ENCODE measurements around the gene SIGLEC1. TPM values are rescaled to one million over a fixed set of nuclear protein-coding genes. Genes with fewer than 3 reads are reported as not detected.

SIGLEC1 gene
- total RNA-seq, 2 experiments from 2014 or later: not detected

DNA sequence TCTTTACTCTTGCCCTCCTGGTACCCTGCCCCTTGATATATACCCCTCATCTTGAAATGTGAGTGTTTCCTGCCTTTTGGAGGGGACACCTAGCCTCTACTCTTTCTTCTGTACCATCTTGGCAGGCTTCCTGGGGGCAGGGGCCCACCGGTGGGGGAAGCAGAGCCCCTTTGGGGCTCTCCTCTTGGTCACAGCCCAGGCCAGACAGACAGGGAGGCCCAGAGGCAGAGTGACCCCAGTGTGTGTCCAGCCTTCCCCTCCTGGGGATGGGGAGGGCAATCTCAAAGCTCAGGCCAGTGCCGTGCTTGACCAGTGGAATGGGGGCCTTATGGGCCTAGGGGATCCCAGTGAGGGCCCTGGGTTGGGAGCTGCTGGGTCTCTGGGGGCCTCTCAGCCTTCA, 34.2 kb downstream of the SIGLEC1 start:
- Mint-ChIP-seq H3K36me3 (ENCODE audit: low read depth) (no peaks in the 10 kb centered on the region), H3K4me3 (no peak overlapping the region), H3K27me3 (peaks cover 44% of the 10 kb centered on the region), H3K27ac (no peak overlapping the region), H3K9me3 (no peaks in the 10 kb centered on the region), H3K4me1 (ENCODE audit: low read depth) (no peaks in the 10 kb centered on the region)
- POLR2A ChIA-PET: no interaction called here
- DNase-seq: no peak
- CTCF ChIA-PET: interaction anchor here (2.3 to 5.2 kb wide), 7 partner anchors 9 to 407 kb away, joined by 8 to 79 read pairs (median 13); no protein-coding TSS in a partner anchor
- TF ChIP-seq, protein P1, sequence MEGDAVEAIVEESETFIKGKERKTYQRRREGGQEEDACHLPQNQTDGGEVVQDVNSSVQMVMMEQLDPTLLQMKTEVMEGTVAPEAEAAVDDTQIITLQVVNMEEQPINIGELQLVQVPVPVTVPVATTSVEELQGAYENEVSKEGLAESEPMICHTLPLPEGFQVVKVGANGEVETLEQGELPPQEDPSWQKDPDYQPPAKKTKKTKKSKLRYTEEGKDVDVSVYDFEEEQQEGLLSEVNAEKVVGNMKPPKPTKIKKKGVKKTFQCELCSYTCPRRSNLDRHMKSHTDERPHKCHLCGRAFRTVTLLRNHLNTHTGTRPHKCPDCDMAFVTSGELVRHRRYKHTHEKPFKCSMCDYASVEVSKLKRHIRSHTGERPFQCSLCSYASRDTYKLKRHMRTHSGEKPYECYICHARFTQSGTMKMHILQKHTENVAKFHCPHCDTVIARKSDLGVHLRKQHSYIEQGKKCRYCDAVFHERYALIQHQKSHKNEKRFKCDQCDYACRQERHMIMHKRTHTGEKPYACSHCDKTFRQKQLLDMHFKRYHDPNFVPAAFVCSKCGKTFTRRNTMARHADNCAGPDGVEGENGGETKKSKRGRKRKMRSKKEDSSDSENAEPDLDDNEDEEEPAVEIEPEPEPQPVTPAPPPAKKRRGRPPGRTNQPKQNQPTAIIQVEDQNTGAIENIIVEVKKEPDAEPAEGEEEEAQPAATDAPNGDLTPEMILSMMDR (IDR thresholded peaks at IDR 0.05): no peak
- ATAC-seq: no peak
- intact Hi-C loops (cut with micrococcal nuclease): loop anchor here (5.0 kb wide), 1 partner anchor 34 kb away; the partner anchor contains the start of gene SIGLEC1

- DNase-seq: no peak
- peaks cover 2% of the 10 kb centered on the region for H3K4me1 Mint-ChIP-seq (ENCODE audit: low read depth)
- no peaks in the 10 kb centered on the region for H3K36me3 Mint-ChIP-seq (ENCODE audit: low read depth)
- TF ChIP-seq, protein P1 (IDR thresholded peaks at IDR 0.05): no peak
- no peak for ATAC-seq
- POLR2A ChIA-PET: no interaction called here
- CTCF ChIA-PET: interaction anchor here (1.1 to 5.2 kb wide), 14 partner anchors 10 to 407 kb away, joined by 4 to 79 read pairs (median 8); no protein-coding TSS in a partner anchor
- peaks cover 48% of the 10 kb centered on the region for H3K27me3 Mint-ChIP-seq
- intact Hi-C loops (cut with micrococcal nuclease): loop anchor here (5.0 kb wide), 1 partner anchor 35 kb away; the partner anchor contains the start of gene SIGLEC1
- H3K4me3 Mint-ChIP-seq: no peak overlapping the region
- no peak overlapping the region for H3K27ac Mint-ChIP-seq
- H3K9me3 Mint-ChIP-seq: no peaks in the 10 kb centered on the region
These were observed 34.7 kb downstream of the SIGLEC1 start for GRCh38 chr20:3677733-3678132.

- peaks cover 2% of the 10 kb centered on the region for H3K4me1 Mint-ChIP-seq (ENCODE audit: low read depth)
- ATAC-seq (no peak), DNase-seq (no peak)
- ChIA-PET CTCF (interaction anchor here (1.1 to 5.2 kb wide), 15 partner anchors 8 to 255 kb away, joined by 3 to 79 read pairs (median 6); no protein-coding TSS in a partner anchor), POLR2A (no interaction called here)
- TF ChIP-seq, protein P1 (IDR thresholded peaks at IDR 0.05): no peak
- no peak overlapping the region for H3K4me3 Mint-ChIP-seq
- intact Hi-C loops (cut with micrococcal nuclease): loop anchor here (5.0 kb wide), 1 partner anchor 37 kb away; the partner anchor contains the start of gene SIGLEC1
- no peaks in the 10 kb centered on the region for H3K9me3 Mint-ChIP-seq
- H3K36me3 Mint-ChIP-seq (ENCODE audit: low read depth): no peaks in the 10 kb centered on the region
- peaks cover 40% of the 10 kb centered on the region for H3K27me3 Mint-ChIP-seq
- no peak overlapping the region for H3K27ac Mint-ChIP-seq
These were observed 37.2 kb downstream of the SIGLEC1 start for GRCh38 chr20:3674995-3675900.

GRCh38 chr20:3674447-3674846, 38.0 kb downstream of the SIGLEC1 start:
- DNase-seq: no peak
- CTCF ChIA-PET: interaction anchor here (1.1 to 1.4 kb wide), 4 partner anchors 11 to 256 kb away, joined by 3 to 6 read pairs (median 4); no protein-coding TSS in a partner anchor
- Mint-ChIP-seq H3K4me3 (no peak overlapping the region), H3K27me3 (peaks cover 44% of the 10 kb centered on the region), H3K4me1 (ENCODE audit: low read depth) (peaks cover 2% of the 10 kb centered on the region), H3K9me3 (no peaks in the 10 kb centered on the region), H3K36me3 (ENCODE audit: low read depth) (no peaks in the 10 kb centered on the region), H3K27ac (no peak overlapping the region)
- ATAC-seq: no peak
- intact Hi-C loops (cut with micrococcal nuclease): no loop called here
- POLR2A ChIA-PET: no interaction called here
- TF ChIP-seq, protein P1 (IDR thresholded peaks at IDR 0.05): no peak
